Heart right ventricle (tissue), 16 donors: ENCODE results near the gene ZFAND5. TPM values are rescaled to one million over a fixed set of nuclear protein-coding genes. Genes with fewer than 3 reads are reported as not detected.

ENCODE experiments used
- ATAC-seq, 8 donors: fragments of 200-7000 bp; cut with Tn5 transposase; one replicate each; pipeline ENCODE4 v1.9.1; 2020; ENCODE audit warnings: mild to moderate bottlenecking in 8 of 8, moderate library complexity in 8 of 8, moderate number of reproducible peaks in 1 of 8
- DNase-seq, 2 donors: peaks; one replicate each; pipeline ENCODE4 v3.0.0-alpha.2; 2020
- H3K27ac ChIP-seq, 10 donors: fragments of 200-600 bp; sonication (generic) in 2 of 10; one replicate each; pipeline versions ENCODE4 v1.5.0 to v1.8.0; 2020 to 2022; ENCODE audit warnings: mild to moderate bottlenecking in 3 of 10
- H3K27me3 ChIP-seq, 7 donors: fragments of 200-600 bp; one replicate each; pipeline ENCODE4 v1.8.0; 2021 to 2022; ENCODE audit warnings: mild to moderate bottlenecking in 2 of 7
- H3K36me3 ChIP-seq, 9 donors: fragments of 200-600 bp; sonication (generic) in 1 of 9; one replicate each; pipeline versions ENCODE4 v1.5.0 to v1.8.0; 2020 to 2022; ENCODE audit warnings: mild to moderate bottlenecking in 2 of 9
- H3K4me1 ChIP-seq, 9 donors: fragments of 200-600 bp; sonication (generic) in 1 of 9; one replicate each; pipeline versions ENCODE4 v1.5.0 to v1.8.0; 2020 to 2022; ENCODE audit warnings: mild to moderate bottlenecking in 4 of 9
- H3K4me3 ChIP-seq, 10 donors: fragments of 200-600 bp; sonication (generic) in 2 of 10; one replicate each; pipeline versions ENCODE4 v1.5.0 to v1.8.0; 2020 to 2022; ENCODE audit warnings: mild to moderate bottlenecking in 7 of 10, moderate library complexity in 2 of 10
- H3K9me3 ChIP-seq, 11 donors: fragments of 200-600 bp in 10 of 11; sonication (generic) in 2 of 11; one replicate each; pipeline versions ENCODE4 v1.5.0 to v1.8.0; 2013 to 2022; ENCODE audit warnings: mild to moderate bottlenecking in 2 of 11, control low read depth in 1 of 11, moderate library complexity in 1 of 11
- CTCF ChIP-seq, 9 donors: fragments of 200-600 bp; sonication (generic) in 2 of 9; IDR thresholded peaks; one replicate each; pipeline versions ENCODE4 v1.5.0 to v1.8.0; 2021 to 2022; ENCODE audit warnings: antibody characterized with exemption in 9 of 9, mild to moderate bottlenecking in 5 of 9, moderate library complexity in 1 of 9
- WGBS, 2 donors: extraction: QIAGEN DNeasy Blood & Tissue Kit; methylation state at CpG; one replicate each; pipeline ENCODE4 v1.1.7; 2013; ENCODE audit warnings: inconsistent platforms in 1 of 2; 5-methylcytosine and 5-hydroxymethylcytosine counted together
- intact Hi-C, 10 donors: fragments of 100-400 bp; cut with DNase I; formaldehyde crosslinking; loops; one replicate each; pipeline versions ENCODE4 v1.11.1 to v1.14.2; 2022
- polyA plus RNA-seq, 2 donors: library from polyadenylated mRNA; stranded (reverse); fragments of 200-250 nt; gene quantifications; one replicate each; pipeline ENCODE4 v1.2.3, GENCODE V29; 2013
- total RNA-seq, 10 donors: library from RNA; stranded (reverse); fragmentation: NEBNext Ultra II Directional in 3 of 10; extraction: Animal tissue kit (Norgen Biotek cat#: 25700) in 3 of 10; gene quantifications; one replicate each; pipeline versions ENCODE4 v1.2.1 to v1.2.4, GENCODE V29; 2021 to 2023
- donor health status: Arrhythmogenic right ventricular cardiomyopathy.
- donor health status: ischemic (EF 13 %, LVEDD 7.1; RV severe dilation, severe dysfunction).
- donor health status: healthy with polysubstance abuse.
- donor health status: DM: no; HTN: yes; CAD: no.
- donor health status: DM: no; HTN: no; CAD: no.
- donor health status: ischemic (EF 25% LVEDD 6.9; RV normal size, moderate dysfunction).
- donor health status: ischemic (EF 25% LVEDD 5.7; RV mildly dilated, moderate dysfunction).
- donor health status: healthy.
- donor health status: DM: yes; HTN: yes; CAD: no.
- donor health status: Ischemic cardiomyopathy.
- donor health status: ischemic (EF 35%, LVEDD 5.7; RV mildly dilated, moderate dysfunction).
- donor health status: nonischemic (EF 11% LVEDD 7.7; RV severe dilation, severe dysfunction).
- donor health status: DM: yes; HTN: yes; CAD: no.
- donor health status: PGD.
- donor health status: ischemic (EF 29% LVEDD 5.4; RV normal size, mild dysfunction).
- donor health status: nonischemic (EF 23%, LVEDD 6.1; RV moderate dilation, normal function).

Gene ZFAND5
- total and polyA plus RNA-seq, 12 donors, result 66.7 to 280 (median 217) TPM

- 10 to 16% methylated on average over 3 of the region's 3 CpGs for WGBS, 2 donors
- ATAC-seq, result no peak
- no peak for TF ChIP-seq CTCF (IDR thresholded peaks at IDR 0.05)
- peak overlapping the region; percentile 41 to 100 (median 100) for H3K27ac ChIP-seq
- no peaks in the 10 kb centered on the region for H3K27me3 ChIP-seq
- peak overlapping the region; percentile 63 to 94 (median 88) for H3K4me3 ChIP-seq
- no peak for DNase-seq
- H3K36me3 ChIP-seq, result peaks cover 0 to 56% (median 33%) of the 10 kb centered on the region in 9 donors
- H3K9me3 ChIP-seq, result no peaks in the 10 kb centered on the region
- intact Hi-C loops, result loop anchor here in 9 of 10 donors (5.0 to 10.0 kb wide), 13 partner anchors 46 to 1946 kb away; partner anchors contain the start of genes ABHD17B (in 3 of the 9), C9orf85 (in 3 of the 9), TMC1 (in 2 of the 9) and ANXA1 (in 1 of the 9)
- peaks cover 14 to 81% (median 67%) of the 10 kb centered on the region in 9 donors for H3K4me1 ChIP-seq
These were observed 3.8 kb downstream of the ZFAND5 start for GRCh38 chr9:72361217-72361616.

- H3K27me3 ChIP-seq, result no peaks in the 10 kb centered on the region
- H3K4me3 ChIP-seq, result peak overlapping the region in 6 of 10 donors; percentile 4 to 92 (median 88)
- no peak for ATAC-seq
- no peaks in the 10 kb centered on the region for H3K9me3 ChIP-seq
- intact Hi-C loops, result loop anchor here in 9 of 10 donors (5.0 to 10.0 kb wide), 13 partner anchors 46 to 1946 kb away; partner anchors contain the start of genes ABHD17B (in 3 of the 9), C9orf85 (in 3 of the 9), TMC1 (in 2 of the 9) and ANXA1 (in 1 of the 9)
- no peak for TF ChIP-seq CTCF (IDR thresholded peaks at IDR 0.05)
- DNase-seq, result no peak
- peaks cover 15 to 81% (median 69%) of the 10 kb centered on the region in 9 donors for H3K4me1 ChIP-seq
- peak overlapping the region in 5 of 10 donors; percentile 100 for H3K27ac ChIP-seq
- H3K36me3 ChIP-seq, result peaks cover 0 to 65% (median 41%) of the 10 kb centered on the region in 9 donors
These were observed 4.7 kb downstream of the ZFAND5 start for GRCh38 chr9:72360324-72360723.

GRCh38 chr9:72356041-72356582 is 8.9 kb downstream of the ZFAND5 start:
- intact Hi-C loops, result loop anchor here in 4 of 10 donors (5.0 to 10.0 kb wide), 4 partner anchors 51 to 459 kb away; no protein-coding TSS in a partner anchor
- H3K27me3 ChIP-seq, result no peaks in the 10 kb centered on the region
- DNase-seq (no peak), ATAC-seq (peak in 2 of 8 donors; percentile 1 to 40)
- peaks cover 0 to 100% (median 63%) of the 10 kb centered on the region in 9 donors for H3K36me3 ChIP-seq
- peak overlapping the region in 3 of 10 donors; percentile 16 to 57 (median 22) for H3K27ac ChIP-seq
- H3K9me3 ChIP-seq, result no peaks in the 10 kb centered on the region
- no peak overlapping the region for H3K4me3 ChIP-seq
- WGBS, 2 donors, result 30 to 38% methylated on average over 8 of the region's 8 CpGs
- H3K4me1 ChIP-seq, result peaks cover 17 to 84% (median 65%) of the 10 kb centered on the region in 9 donors
- no peak for TF ChIP-seq CTCF (IDR thresholded peaks at IDR 0.05)

- no peak for ATAC-seq
- no peaks in the 10 kb centered on the region for H3K9me3 ChIP-seq
- no peaks in the 10 kb centered on the region for H3K27me3 ChIP-seq
- peaks cover 17 to 83% (median 63%) of the 10 kb centered on the region in 9 donors for H3K4me1 ChIP-seq
- no peak overlapping the region for H3K4me3 ChIP-seq
- peaks cover 0 to 93% (median 63%) of the 10 kb centered on the region in 9 donors for H3K36me3 ChIP-seq
- TF ChIP-seq CTCF (IDR thresholded peaks at IDR 0.05), result no peak
- intact Hi-C loops, result loop anchor here in 4 of 10 donors (5.0 to 10.0 kb wide), 4 partner anchors 50 to 460 kb away; no protein-coding TSS in a partner anchor
- no peak overlapping the region for H3K27ac ChIP-seq
- 87 to 92% methylated on average over 4 of the region's 4 CpGs for WGBS, 2 donors
- no peak for DNase-seq
These were observed 9.9 kb downstream of the ZFAND5 start for GRCh38 chr9:72355153-72355552.
